ENCODE measurements around the gene CBLB. TPM values are rescaled to one million over a fixed set of nuclear protein-coding genes. Genes with fewer than 3 reads are reported as not detected.

The CBLB gene
- polyA plus RNA-seq, 1 experiment = 24.7 TPM

GRCh38 chr3:105845488-105845887, 23.3 kb downstream of the CBLB start:
- TF ChIP-seq, protein P1, sequence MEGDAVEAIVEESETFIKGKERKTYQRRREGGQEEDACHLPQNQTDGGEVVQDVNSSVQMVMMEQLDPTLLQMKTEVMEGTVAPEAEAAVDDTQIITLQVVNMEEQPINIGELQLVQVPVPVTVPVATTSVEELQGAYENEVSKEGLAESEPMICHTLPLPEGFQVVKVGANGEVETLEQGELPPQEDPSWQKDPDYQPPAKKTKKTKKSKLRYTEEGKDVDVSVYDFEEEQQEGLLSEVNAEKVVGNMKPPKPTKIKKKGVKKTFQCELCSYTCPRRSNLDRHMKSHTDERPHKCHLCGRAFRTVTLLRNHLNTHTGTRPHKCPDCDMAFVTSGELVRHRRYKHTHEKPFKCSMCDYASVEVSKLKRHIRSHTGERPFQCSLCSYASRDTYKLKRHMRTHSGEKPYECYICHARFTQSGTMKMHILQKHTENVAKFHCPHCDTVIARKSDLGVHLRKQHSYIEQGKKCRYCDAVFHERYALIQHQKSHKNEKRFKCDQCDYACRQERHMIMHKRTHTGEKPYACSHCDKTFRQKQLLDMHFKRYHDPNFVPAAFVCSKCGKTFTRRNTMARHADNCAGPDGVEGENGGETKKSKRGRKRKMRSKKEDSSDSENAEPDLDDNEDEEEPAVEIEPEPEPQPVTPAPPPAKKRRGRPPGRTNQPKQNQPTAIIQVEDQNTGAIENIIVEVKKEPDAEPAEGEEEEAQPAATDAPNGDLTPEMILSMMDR (IDR thresholded peaks at IDR 0.05; ENCODE audit: low read depth, low read length) = no peak
- ChIA-PET CTCF (no interaction called here), POLR2A (no interaction called here)
- no peak overlapping the region for H3K4me3 ChIP-seq (ENCODE audit: low read depth, low read length)
- H3K9me3 ChIP-seq (ENCODE audit: control insufficient read depth, insufficient read depth, low read length) = no peaks in the 10 kb centered on the region
- DNase-seq (ENCODE audit: low read depth, low spot score) = no peak
- H3K27ac ChIP-seq (ENCODE audit: low read depth, low read length) = no peak overlapping the region
- H3K27me3 ChIP-seq (ENCODE audit: control insufficient read depth, insufficient read depth, low read length) = no peaks in the 10 kb centered on the region

DNA sequence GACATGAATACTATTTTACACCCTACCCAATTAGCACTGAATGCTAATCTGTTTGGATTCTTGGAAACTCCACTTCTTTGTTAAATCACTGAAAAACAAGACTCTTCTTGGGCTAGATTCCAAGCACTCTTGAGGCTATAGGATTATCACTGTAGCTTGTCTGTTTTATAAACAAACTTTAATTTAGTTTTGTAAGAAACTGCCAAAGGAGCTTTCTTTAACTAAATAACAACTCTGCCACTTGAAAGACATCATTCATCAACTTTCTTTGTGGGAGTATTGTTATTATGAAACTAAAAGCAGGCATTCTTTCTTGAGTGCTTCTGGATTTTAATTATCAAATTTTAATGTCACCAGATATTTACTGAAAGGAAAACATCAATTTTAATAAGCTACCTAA, 24.1 kb downstream of the CBLB start:
- Histone ChIP-seq H3K9me3 (ENCODE audit: control insufficient read depth, insufficient read depth, low read length) (no peaks in the 10 kb centered on the region), H3K4me3 (ENCODE audit: low read depth, low read length) (no peak overlapping the region), H3K27me3 (ENCODE audit: control insufficient read depth, insufficient read depth, low read length) (no peaks in the 10 kb centered on the region), H3K27ac (ENCODE audit: low read depth, low read length) (no peak overlapping the region)
- TF ChIP-seq, protein P1 (IDR thresholded peaks at IDR 0.05; ENCODE audit: low read depth, low read length) = no peak
- ChIA-PET CTCF (no interaction called here), POLR2A (no interaction called here)
- no peak for DNase-seq (ENCODE audit: low read depth, low spot score)

DNA sequence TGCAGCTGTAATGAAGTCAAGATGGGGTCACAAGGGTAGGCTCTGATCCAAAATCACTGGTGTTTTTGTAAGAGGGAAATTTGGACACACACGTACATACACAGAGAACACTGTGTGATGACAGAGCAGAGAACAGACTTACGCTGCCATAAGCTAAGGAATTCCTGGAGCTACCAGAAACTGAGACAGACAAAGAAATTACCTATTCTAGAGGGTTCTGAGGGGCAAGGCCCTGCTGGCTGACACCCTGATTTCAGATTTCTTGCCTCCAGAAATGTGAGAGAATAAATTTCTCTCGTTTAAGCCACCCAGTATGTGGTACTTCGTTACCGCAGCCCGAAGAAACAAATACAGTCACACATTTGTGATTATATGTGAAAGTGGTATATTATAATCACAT, 24.8 kb downstream of the CBLB start:
- Histone ChIP-seq H3K9me3 (ENCODE audit: control insufficient read depth, insufficient read depth, low read length) (no peaks in the 10 kb centered on the region), H3K4me3 (ENCODE audit: low read depth, low read length) (no peak overlapping the region), H3K27ac (ENCODE audit: low read depth, low read length) (no peak overlapping the region), H3K27me3 (ENCODE audit: control insufficient read depth, insufficient read depth, low read length) (no peaks in the 10 kb centered on the region)
- no peak for DNase-seq (ENCODE audit: low read depth, low spot score)
- CTCF ChIA-PET = no interaction called here
- POLR2A ChIA-PET = no interaction called here
- TF ChIP-seq, protein P1 (IDR thresholded peaks at IDR 0.05; ENCODE audit: low read depth, low read length) = no peak

GRCh38 chr3:105842943-105843342, 25.9 kb downstream of the CBLB start:
- DNase-seq (ENCODE audit: low read depth, low spot score) = no peak
- CTCF ChIA-PET = no interaction called here

DNA sequence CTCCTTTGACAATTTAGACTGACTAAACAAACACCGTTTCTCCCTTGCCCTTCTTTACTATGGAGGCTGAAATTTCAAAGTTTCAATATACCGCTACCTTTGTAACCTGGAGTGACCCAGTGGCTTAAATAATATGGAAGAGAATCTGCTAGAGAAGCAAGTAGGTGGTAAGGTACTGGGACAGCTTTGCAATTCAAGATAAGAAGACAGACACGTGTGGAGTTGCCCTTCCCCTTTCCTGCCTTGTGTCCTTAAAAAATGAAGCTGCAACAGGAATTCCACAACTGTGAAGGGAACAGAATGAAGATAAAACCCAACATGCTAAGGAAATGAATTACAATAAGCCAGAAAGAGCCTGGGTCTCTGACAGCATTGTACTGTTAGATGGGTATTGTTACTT, 26.4 kb downstream of the CBLB start:
- ChIA-PET CTCF (no interaction called here), POLR2A (no interaction called here)
- H3K27ac ChIP-seq (ENCODE audit: low read depth, low read length) = no peak overlapping the region
- no peaks in the 10 kb centered on the region for H3K9me3 ChIP-seq (ENCODE audit: control insufficient read depth, insufficient read depth, low read length)
- no peaks in the 10 kb centered on the region for H3K27me3 ChIP-seq (ENCODE audit: control insufficient read depth, insufficient read depth, low read length)
- no peak for DNase-seq (ENCODE audit: low read depth, low spot score)
- no peak overlapping the region for H3K4me3 ChIP-seq (ENCODE audit: low read depth, low read length)
- TF ChIP-seq, protein P1 (IDR thresholded peaks at IDR 0.05; ENCODE audit: low read depth, low read length) = no peak

More at GRCh38 chr3:105842943-105843342, 25.9 kb downstream of the CBLB start:
- Histone ChIP-seq H3K9me3 (ENCODE audit: control insufficient read depth, insufficient read depth, low read length) (no peaks in the 10 kb centered on the region), H3K4me3 (ENCODE audit: low read depth, low read length) (no peak overlapping the region), H3K27ac (ENCODE audit: low read depth, low read length) (no peak overlapping the region), H3K27me3 (ENCODE audit: control insufficient read depth, insufficient read depth, low read length) (no peaks in the 10 kb centered on the region)
- TF ChIP-seq, protein P1 (IDR thresholded peaks at IDR 0.05; ENCODE audit: low read depth, low read length) = no peak
- POLR2A ChIA-PET = no interaction called here

Measured in AG04450 (cell line).